Fibroblast of pulmonary artery (primary cell): ENCODE data around the gene LAG3.

Experiments
- DNase-seq: peaks from one replicate; pipeline ENCODE4 v3.0.0-alpha.2; 2010; ENCODE audit warnings: low read depth
- H3K4me3 ChIP-seq: replicated peaks from 2 replicates; pipeline ENCODE4 v1.5.1; 2011; ENCODE audit warnings: low read depth, mild to moderate bottlenecking, control low read depth, low read length, moderate library complexity
- CTCF ChIP-seq: IDR thresholded peaks from 2 replicates; pipeline ENCODE4 v1.5.1; 2011; ENCODE audit warnings: mild to moderate bottlenecking, control low read depth, low read length, inconsistent platforms; ENCODE audit errors: missing control alignments

Gene LAG3

GRCh38 chr12:6822426-6823135 is 50.3 kb downstream of the LAG3 start:
- TF ChIP-seq CTCF, result no peak
- H3K4me3 ChIP-seq, result peak overlapping the region; percentile 51

GRCh38 chr12:6823182-6824084 is 51.1 kb downstream of the LAG3 start:
- DNase-seq, result no peak
- TF ChIP-seq CTCF, result no peak
- H3K4me3 ChIP-seq, result no peak overlapping the region

More at GRCh38 chr12:6822426-6823135, 50.3 kb downstream of the LAG3 start:
- DNase-seq, result no peak

- H3K4me3 ChIP-seq, result no peak overlapping the region
- DNase-seq, result no peak
- TF ChIP-seq CTCF, result no peak
Observed at GRCh38 chr12:6824085-6824775, 51.9 kb downstream of the LAG3 start.

GRCh38 chr12:6824901-6825381 is 52.6 kb downstream of the LAG3 start:
- TF ChIP-seq CTCF, result no peak
- peak; percentile 44 for DNase-seq
- peak overlapping the region; percentile 31 for H3K4me3 ChIP-seq

- H3K4me3 ChIP-seq, result peak overlapping the region; percentile 31
- DNase-seq, result peak; percentile 88
- peak; percentile 93 for TF ChIP-seq CTCF
Observed at GRCh38 chr12:6825398-6826124, 53.2 kb downstream of the LAG3 start.

GRCh38 chr12:6826125-6826733 is 53.9 kb downstream of the LAG3 start:
- no peak for TF ChIP-seq CTCF
- H3K4me3 ChIP-seq, result no peak overlapping the region
- DNase-seq, result no peak
